Peyer's patch (tissue), 4 donors: ENCODE measurements around the gene MYBBP1A. TPM values are rescaled to one million over a fixed set of nuclear protein-coding genes. Genes with fewer than 3 reads are reported as not detected.

Source experiments
- DNase-seq, 3 donors: peaks; one replicate each; pipeline ENCODE4 v3.0.0-alpha.2; 2017 to 2019
- H3K27ac ChIP-seq, 4 donors: fragments of 200-600 bp; sonication (generic); one replicate each; pipeline ENCODE4 v1.5.1; 2016 to 2019
- H3K27me3 ChIP-seq, 2 donors: fragments of 200-600 bp; sonication (generic); one replicate each; pipeline ENCODE4 v1.5.1; 2019
- H3K36me3 ChIP-seq, 3 donors: fragments of 200-600 bp; sonication (generic); one replicate each; pipeline ENCODE4 v1.5.1; 2016 to 2019
- H3K4me1 ChIP-seq, 4 donors: fragments of 200-600 bp; sonication (generic); one replicate each; pipeline ENCODE4 v1.5.1; 2016 to 2019
- H3K4me3 ChIP-seq, 4 donors: fragments of 200-600 bp; sonication (generic); 1 replicate in 3 of 4; 2 replicates in 1 of 4; pipeline ENCODE4 v1.5.1; 2016 to 2019; ENCODE audit warnings: mild to moderate bottlenecking in 1 of 4
- H3K9me3 ChIP-seq, 4 donors: fragments of 200-600 bp; sonication (generic); one replicate each; pipeline ENCODE4 v1.5.1; 2016 to 2019; ENCODE audit warnings: mild to moderate bottlenecking in 1 of 4
- POLR2A ChIP-seq, 2 donors: fragments of 450-650 bp; IDR thresholded peaks; one replicate each; pipeline ENCODE4 v1.5.1; 2017; ENCODE audit warnings: antibody characterized with exemption in 2 of 2, mild to moderate bottlenecking in 2 of 2, moderate library complexity in 2 of 2
- total RNA-seq, 4 donors: library from RNA; depleted of rRNA; stranded (reverse); fragments of >200 nt; gene quantifications; one replicate each; pipeline ENCODE4 v1.1.0, GENCODE V29; 2016
- TF ChIP-seq, protein P1 (sequence below), 6 experiments: fragments of 450-650 bp in 4 of 6; fragments of 200-600 bp in 2 of 6; sonication (generic) in 1 of 6; IDR thresholded peaks; one replicate each; pipeline ENCODE4 v1.5.1; 2017 to 2019; ENCODE audit warnings: antibody characterized with exemption in 6 of 6, mild to moderate bottlenecking in 3 of 6, moderate library complexity in 1 of 6

MYBBP1A gene
- total RNA-seq, 4 donors from 2014 or later: 27.1 to 244 (median 91.2) TPM

DNA sequence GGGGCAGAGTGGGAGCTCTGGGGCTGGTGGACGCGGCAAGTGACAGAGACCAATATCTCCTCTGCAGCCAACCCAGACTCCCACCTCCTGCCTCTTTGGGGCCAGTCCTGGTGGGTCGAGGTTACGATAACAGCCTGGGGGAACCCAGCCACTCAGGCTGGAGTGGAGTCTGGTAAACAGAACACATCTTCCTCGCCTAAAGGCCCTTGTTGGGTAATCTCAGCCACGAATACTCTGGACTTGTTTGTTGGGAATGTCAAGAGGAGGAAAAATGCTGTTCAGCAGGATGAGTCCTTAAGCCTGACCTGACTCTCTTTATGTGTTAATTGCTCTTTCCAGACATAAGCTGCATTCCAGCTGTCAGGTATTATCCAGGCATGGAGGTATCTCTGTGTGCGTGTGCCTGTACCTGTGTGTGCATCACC, 64.5 kb downstream of the MYBBP1A start:
- Histone ChIP-seq H3K9me3 (no peaks in the 10 kb centered on the region), H3K27me3 (no peaks in the 10 kb centered on the region), H3K4me1 (peaks cover 0 to 9% (median 0%) of the 10 kb centered on the region in 4 donors), H3K36me3 (no peaks in the 10 kb centered on the region), H3K4me3 (no peak overlapping the region), H3K27ac (no peak overlapping the region)
- TF ChIP-seq POLR2A (IDR thresholded peaks at IDR 0.05): no peak
- TF ChIP-seq, protein P1, sequence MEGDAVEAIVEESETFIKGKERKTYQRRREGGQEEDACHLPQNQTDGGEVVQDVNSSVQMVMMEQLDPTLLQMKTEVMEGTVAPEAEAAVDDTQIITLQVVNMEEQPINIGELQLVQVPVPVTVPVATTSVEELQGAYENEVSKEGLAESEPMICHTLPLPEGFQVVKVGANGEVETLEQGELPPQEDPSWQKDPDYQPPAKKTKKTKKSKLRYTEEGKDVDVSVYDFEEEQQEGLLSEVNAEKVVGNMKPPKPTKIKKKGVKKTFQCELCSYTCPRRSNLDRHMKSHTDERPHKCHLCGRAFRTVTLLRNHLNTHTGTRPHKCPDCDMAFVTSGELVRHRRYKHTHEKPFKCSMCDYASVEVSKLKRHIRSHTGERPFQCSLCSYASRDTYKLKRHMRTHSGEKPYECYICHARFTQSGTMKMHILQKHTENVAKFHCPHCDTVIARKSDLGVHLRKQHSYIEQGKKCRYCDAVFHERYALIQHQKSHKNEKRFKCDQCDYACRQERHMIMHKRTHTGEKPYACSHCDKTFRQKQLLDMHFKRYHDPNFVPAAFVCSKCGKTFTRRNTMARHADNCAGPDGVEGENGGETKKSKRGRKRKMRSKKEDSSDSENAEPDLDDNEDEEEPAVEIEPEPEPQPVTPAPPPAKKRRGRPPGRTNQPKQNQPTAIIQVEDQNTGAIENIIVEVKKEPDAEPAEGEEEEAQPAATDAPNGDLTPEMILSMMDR (IDR thresholded peaks at IDR 0.05): no peak
- no peak for DNase-seq

DNA sequence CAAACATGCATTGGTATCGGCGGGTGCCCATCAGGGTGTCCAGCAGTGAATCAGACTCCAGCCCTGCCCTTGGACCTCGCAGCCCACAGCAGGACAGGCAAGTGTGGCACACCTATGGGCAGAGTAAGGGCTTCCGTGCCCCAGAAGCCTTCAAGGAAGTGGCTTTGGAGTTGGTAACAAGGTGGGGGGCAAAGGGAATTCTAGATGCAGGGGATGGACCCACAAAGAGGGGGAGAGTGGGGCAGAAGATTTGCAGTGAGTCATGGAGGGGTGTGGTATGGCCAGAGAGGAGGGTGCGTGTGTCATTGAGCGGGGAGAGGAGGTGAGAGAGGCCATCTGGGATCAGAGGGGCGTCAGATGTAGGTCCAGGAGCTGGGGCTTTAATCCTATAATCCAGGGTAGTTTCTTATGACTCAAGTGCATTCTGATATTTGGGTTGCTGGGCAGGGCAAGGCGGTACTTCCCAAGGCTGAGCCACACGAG, 65.0 kb downstream of the MYBBP1A start:
- no peaks in the 10 kb centered on the region for H3K9me3 ChIP-seq
- H3K4me3 ChIP-seq: no peak overlapping the region
- DNase-seq: no peak
- TF ChIP-seq POLR2A (IDR thresholded peaks at IDR 0.05): no peak
- TF ChIP-seq, protein P1 (IDR thresholded peaks at IDR 0.05): no peak
- no peaks in the 10 kb centered on the region for H3K27me3 ChIP-seq
- no peak overlapping the region for H3K27ac ChIP-seq
- no peaks in the 10 kb centered on the region for H3K36me3 ChIP-seq
- H3K4me1 ChIP-seq: peaks cover 0 to 9% (median 0%) of the 10 kb centered on the region in 4 donors

DNA sequence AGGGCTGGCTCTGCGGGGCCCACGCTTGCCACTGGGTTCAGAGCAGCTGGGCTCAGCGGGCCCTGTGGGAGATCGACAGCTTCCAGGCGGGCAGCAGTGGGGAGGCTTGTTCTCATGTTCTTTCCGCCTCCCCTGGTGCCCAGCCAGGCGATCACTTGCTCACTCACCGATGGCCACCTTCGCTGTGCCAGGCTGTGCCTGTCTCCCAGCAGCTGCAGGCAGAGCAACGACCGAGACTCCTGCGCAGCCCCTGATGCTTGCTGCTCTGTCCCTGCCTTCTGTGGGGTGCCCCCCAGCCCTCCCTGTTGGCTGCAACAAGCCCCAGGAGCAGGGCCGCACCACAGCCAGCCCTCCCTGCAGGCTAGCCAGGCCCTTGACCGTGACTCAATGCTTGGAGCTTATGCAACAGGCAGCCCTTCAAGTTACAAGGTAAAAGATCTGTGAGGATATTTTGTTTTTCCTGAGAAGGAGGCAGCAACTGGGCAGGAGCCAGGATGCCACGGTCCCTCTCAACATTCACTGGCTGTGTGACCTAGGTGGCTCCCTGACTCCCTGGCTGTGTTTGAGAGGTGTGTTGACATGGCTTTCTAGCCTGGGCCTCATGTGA, 66.1 kb downstream of the MYBBP1A start:
- H3K9me3 ChIP-seq: no peaks in the 10 kb centered on the region
- H3K27ac ChIP-seq: no peak overlapping the region
- TF ChIP-seq POLR2A (IDR thresholded peaks at IDR 0.05): no peak
- TF ChIP-seq, protein P1 (IDR thresholded peaks at IDR 0.05): no peak
- no peak for DNase-seq
- no peak overlapping the region for H3K4me3 ChIP-seq
- no peaks in the 10 kb centered on the region for H3K27me3 ChIP-seq
- peaks cover 0 to 11% (median under 1%) of the 10 kb centered on the region in 4 donors for H3K4me1 ChIP-seq
- H3K36me3 ChIP-seq: no peaks in the 10 kb centered on the region

Other genes with a start within 250 kb of the MYBBP1A start
- gene UBE2G1, start 188.7 kb downstream of the MYBBP1A start, total RNA-seq: 10 to 100 TPM; 26.4 to 54.1 (median 35.7) TPM
- 1 to 10 TPM in 2 of 4 donors, not detected in 2; 1.1 to 2.0 TPM for gene SPNS3, start 121.4 kb downstream of the MYBBP1A start, total RNA-seq
- gene SPNS2, start 56.5 kb downstream of the MYBBP1A start, total RNA-seq: 10 to 100 TPM; 12.4 to 81.0 (median 31.9) TPM
- gene GGT6, start 5.2 kb upstream of the MYBBP1A start, total RNA-seq: 100 to 1,000 TPM in 2 of 4 donors, 10 to 100 TPM in 2; 26.4 to 199 (median 119) TPM
- 1 to 10 TPM in 1 of 4 donors, not detected in 3; 1.2 TPM for gene SMTNL2, start 29.1 kb upstream of the MYBBP1A start, total RNA-seq
- gene ALOX15, start 86.3 kb upstream of the MYBBP1A start, total RNA-seq: not detected
- gene PELP1, start 148.8 kb upstream of the MYBBP1A start, total RNA-seq: 10 to 100 TPM; 21.2 to 34.9 (median 31.4) TPM
- gene ARRB2, start 155.2 kb upstream of the MYBBP1A start, total RNA-seq: 100 to 1,000 TPM in 1 of 4 donors, 10 to 100 TPM in 3; 59.2 to 163 (median 73.8) TPM
- gene MED11, start 176.0 kb upstream of the MYBBP1A start, total RNA-seq: 10 to 100 TPM; 32.1 to 44.6 (median 41.8) TPM
- gene ZMYND15, start 184.4 kb upstream of the MYBBP1A start, total RNA-seq: 1 to 10 TPM in 3 of 4 donors, not detected in 1; 2.1 to 5.6 (median 4.0) TPM
- 10 to 100 TPM; 24.8 to 33.1 (median 28.0) TPM for gene CXCL16, start 184.5 kb upstream of the MYBBP1A start, total RNA-seq
- 100 to 1,000 TPM in 2 of 4 donors, 10 to 100 TPM in 1, not detected in 1; 75.3 to 171 (median 163) TPM for gene TM4SF5, start 216.5 kb upstream of the MYBBP1A start, total RNA-seq
- 1 to 10 TPM in 1 of 4 donors, not detected in 3; 3.8 TPM for gene VMO1, start 231.0 kb upstream of the MYBBP1A start, total RNA-seq
- 10 to 100 TPM in 2 of 4 donors, 1 to 10 TPM in 1, not detected in 1; 5.4 to 28.2 (median 23.6) TPM for gene GLTPD2, start 233.6 kb upstream of the MYBBP1A start, total RNA-seq
- gene PSMB6, start 240.8 kb upstream of the MYBBP1A start, total RNA-seq: 100 to 1,000 TPM in 2 of 4 donors, 10 to 100 TPM in 2; 51.4 to 155 (median 107) TPM